Omental fat pad (tissue), 4 donors: ENCODE data around the gene COL26A1. TPM values are rescaled to one million over a fixed set of nuclear protein-coding genes. Genes with fewer than 3 reads are reported as not detected.

ENCODE experiments used
- ATAC-seq: fragments of 150-250 bp; one replicate; pipeline ENCODE4 v1.9.1; 2016; ENCODE audit warnings: mild to moderate bottlenecking, moderate library complexity; ENCODE audit not compliant: low FRiP score
- DNase-seq: peaks from one replicate; pipeline ENCODE4 v3.0.0-alpha.2; 2019; ENCODE audit warnings: low spot score
- CTCF ChIP-seq, 3 donors: fragments of 450-650 bp; IDR thresholded peaks; one replicate each; pipeline ENCODE4 v1.5.1; 2016 to 2017; ENCODE audit warnings: antibody characterized with exemption in 3 of 3, mild to moderate bottlenecking in 3 of 3, moderate library complexity in 2 of 3
- total RNA-seq, 4 donors: library from RNA; depleted of rRNA; stranded (reverse); fragments of >200 nt; gene quantifications; one replicate each; pipeline ENCODE4 v1.1.0, GENCODE V29; 2016

COL26A1 gene
- total RNA-seq, 4 donors from 2014 or later = 0.37 TPM; not detected in 3

DNA sequence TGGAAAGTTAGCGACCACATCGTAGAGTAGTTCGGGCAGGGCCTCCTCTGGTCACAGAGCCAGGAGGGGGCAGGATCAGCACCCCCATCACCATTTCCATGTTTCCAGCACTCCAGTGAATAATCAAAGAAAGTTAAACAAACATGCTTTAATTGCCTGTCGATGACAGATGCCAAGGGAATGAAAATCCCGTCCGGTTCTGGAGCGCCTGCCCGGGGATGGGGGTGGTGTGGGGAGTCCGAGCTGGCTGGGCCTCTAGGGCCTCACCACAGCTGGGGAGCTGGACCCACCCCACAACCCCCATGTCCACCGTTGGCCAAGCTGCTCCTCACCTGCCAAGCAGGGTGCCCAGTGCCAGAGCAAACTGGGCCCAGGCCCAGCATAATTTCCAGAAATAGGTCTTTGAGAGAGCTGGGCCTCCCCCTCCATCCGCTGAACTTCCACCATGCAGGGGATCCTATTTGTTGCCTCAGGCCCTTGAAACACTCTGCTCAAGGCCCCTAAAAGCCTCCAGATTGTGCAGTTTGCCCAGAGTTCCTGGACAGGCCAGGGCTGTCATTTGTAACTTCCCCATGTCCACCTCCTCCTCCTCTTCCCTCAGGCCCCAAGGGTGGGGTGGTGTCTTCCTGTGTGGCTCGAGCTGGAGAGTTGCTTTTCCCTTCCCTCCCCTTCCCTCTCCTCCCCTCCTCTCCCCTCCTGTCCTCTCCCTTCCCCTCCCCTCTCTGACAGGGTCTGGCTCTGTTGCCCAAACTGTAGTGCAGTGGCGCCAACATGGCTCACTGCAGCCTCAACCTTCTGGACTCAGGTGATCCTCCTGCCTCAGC, 165.4 kb downstream of the COL26A1 start:
- TF ChIP-seq CTCF (IDR thresholded peaks at IDR 0.05) = no peak
- DNase-seq (no peak), ATAC-seq (peak; percentile 75)

DNA sequence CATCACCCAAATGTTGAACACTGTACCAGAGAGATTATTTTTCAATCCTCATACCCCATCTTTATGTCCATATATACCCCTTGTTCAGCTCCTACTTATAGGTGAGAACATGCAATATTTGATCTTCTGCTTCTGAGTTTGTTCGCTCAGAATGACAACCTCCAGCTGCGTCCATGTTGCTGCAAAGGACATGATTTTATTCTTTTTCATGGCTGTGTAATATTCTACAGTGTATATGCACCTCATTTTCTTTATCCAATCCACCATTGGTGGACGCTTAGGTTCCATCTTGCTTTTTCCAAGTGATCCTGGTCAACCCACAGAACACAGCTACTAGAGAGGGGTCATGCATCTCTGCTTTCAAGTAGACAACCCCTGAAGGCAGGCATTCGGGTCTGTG, 166.9 kb downstream of the COL26A1 start:
- no peak for DNase-seq
- no peak for ATAC-seq
- TF ChIP-seq CTCF (IDR thresholded peaks at IDR 0.05) = no peak

- TF ChIP-seq CTCF (IDR thresholded peaks at IDR 0.05) = no peak
- ATAC-seq (no peak), DNase-seq (no peak)
Observed at GRCh38 chr7:101531726-101532357, 169.2 kb downstream of the COL26A1 start.

- ATAC-seq (no peak), DNase-seq (no peak)
- TF ChIP-seq CTCF (IDR thresholded peaks at IDR 0.05) = no peak
Observed at GRCh38 chr7:101532400-101533102, 169.9 kb downstream of the COL26A1 start.

DNA sequence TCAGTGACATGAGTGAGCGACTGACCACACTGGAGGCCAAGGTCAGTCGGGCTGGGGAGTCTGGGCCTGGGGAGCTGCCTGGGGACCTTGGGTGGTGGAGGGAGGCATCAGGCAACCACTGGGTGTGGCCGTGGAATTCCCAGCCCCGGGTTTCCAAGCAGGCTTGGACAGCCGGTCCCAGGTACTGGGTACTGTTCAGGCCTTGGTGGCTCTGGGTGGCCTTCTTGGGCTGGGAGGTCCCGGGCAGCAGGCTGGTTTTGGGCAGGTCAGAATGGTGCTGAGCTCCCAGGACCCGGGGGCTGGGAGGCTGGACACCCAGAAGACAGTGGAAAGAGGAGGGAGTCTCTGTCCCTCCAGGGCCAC, 170.4 kb downstream of the COL26A1 start:
- no peak for TF ChIP-seq CTCF (IDR thresholded peaks at IDR 0.05)
- no peak for DNase-seq
- no peak for ATAC-seq

GRCh38 chr7:101534015-101534803, 171.5 kb downstream of the COL26A1 start:
- no peak for TF ChIP-seq CTCF (IDR thresholded peaks at IDR 0.05)
- ATAC-seq (no peak), DNase-seq (no peak)
